Aorta (tissue), 5 donors: ENCODE data around the gene INS. TPM values are rescaled to one million over a fixed set of nuclear protein-coding genes. Genes with fewer than 3 reads are reported as not detected.
A peak's percentile ranks its signal among the peaks of the same experiment; 100 is the strongest.

Experiments used
- ATAC-seq: fragments of 200-7000 bp; cut with Tn5 transposase; one replicate; pipeline ENCODE4 v1.9.1; 2022; ENCODE audit warnings: moderate library complexity; ENCODE audit not compliant: low FRiP score
- DNase-seq, 2 donors: peaks; one replicate each; pipeline ENCODE4 v3.0.0-alpha.2; 2020
- H3K27ac ChIP-seq, 2 donors: one replicate each; pipeline ENCODE4 v1.5.1; 2013; ENCODE audit warnings: low read length in 2 of 2, mild to moderate bottlenecking in 2 of 2, moderate library complexity in 2 of 2, control low read depth in 1 of 2, inconsistent platforms in 1 of 2, low read depth in 1 of 2
- H3K27me3 ChIP-seq, 2 donors: one replicate each; pipeline ENCODE4 v1.6.1; 2013; ENCODE audit warnings: control low read depth in 1 of 2, low read length in 1 of 2, mild to moderate bottlenecking in 1 of 2, moderate library complexity in 1 of 2; ENCODE audit not compliant: insufficient read depth in 2 of 2, control insufficient read depth in 1 of 2
- H3K36me3 ChIP-seq, 2 donors: one replicate each; pipeline ENCODE4 v1.6.1; 2013; ENCODE audit warnings: control low read depth in 1 of 2, low read length in 1 of 2, mild to moderate bottlenecking in 1 of 2; ENCODE audit not compliant: insufficient read depth in 2 of 2, control insufficient read depth in 1 of 2
- H3K4me1 ChIP-seq, 2 donors: one replicate each; pipeline ENCODE4 v1.6.1; 2013; ENCODE audit warnings: low read length in 2 of 2, control low read depth in 1 of 2, mild to moderate bottlenecking in 1 of 2, moderate library complexity in 1 of 2; ENCODE audit not compliant: insufficient read depth in 2 of 2, control insufficient read depth in 1 of 2
- H3K4me3 ChIP-seq, 2 donors: one replicate each; pipeline ENCODE4 v1.5.1; 2013; ENCODE audit warnings: low read length in 2 of 2, control low read depth in 1 of 2, mild to moderate bottlenecking in 1 of 2
- H3K9me3 ChIP-seq: one replicate; pipeline ENCODE4 v1.6.1; 2013; ENCODE audit warnings: mild to moderate bottlenecking, low read length; ENCODE audit not compliant: control insufficient read depth
- WGBS, 2 donors: extraction: QIAGEN DNeasy Blood & Tissue Kit; methylation state at CpG; one replicate each; pipeline ENCODE4 v1.1.7; 2013; 5-methylcytosine and 5-hydroxymethylcytosine counted together
- intact Hi-C, 2 donors: fragments of 100-400 bp; cut with DNase I; formaldehyde crosslinking; loops; one replicate each; pipeline versions ENCODE4 v1.14.2 to v1.15.0; 2022
- microRNA-seq, 2 donors: library from miRNA; unstranded; fragments of <30 nt; microRNA quantifications; one replicate each; pipeline ENCODE4 v1.2.0, GENCODE V29; 2020
- polyA plus RNA-seq, 2 donors: library from polyadenylated mRNA; stranded (reverse); fragments of 200-250 nt; gene quantifications; one replicate each; pipeline ENCODE4 v1.2.3, GENCODE V29; 2013
- total RNA-seq, 2 donors: library from RNA; stranded (reverse); fragmentation: NEBNext Ultra II Directional; extraction: Animal tissue kit (Norgen Biotek cat#: 25700); gene quantifications; one replicate each; pipeline ENCODE4 v1.2.1, GENCODE V29; 2021
- donor health status: healthy with polysubstance abuse.
- donor health status: Bipolar disorder and iron deficiency.
- donor health status: DM: no; HTN: no; CAD: no.
- donor health status: DM: no; HTN: no; CAD: no.
- donor health status: DM: yes; HTN: yes; CAD: no.

The INS gene
- total and polyA plus RNA-seq, 4 donors, result 1.9 to 18.8 (median 9.6) TPM

DNA sequence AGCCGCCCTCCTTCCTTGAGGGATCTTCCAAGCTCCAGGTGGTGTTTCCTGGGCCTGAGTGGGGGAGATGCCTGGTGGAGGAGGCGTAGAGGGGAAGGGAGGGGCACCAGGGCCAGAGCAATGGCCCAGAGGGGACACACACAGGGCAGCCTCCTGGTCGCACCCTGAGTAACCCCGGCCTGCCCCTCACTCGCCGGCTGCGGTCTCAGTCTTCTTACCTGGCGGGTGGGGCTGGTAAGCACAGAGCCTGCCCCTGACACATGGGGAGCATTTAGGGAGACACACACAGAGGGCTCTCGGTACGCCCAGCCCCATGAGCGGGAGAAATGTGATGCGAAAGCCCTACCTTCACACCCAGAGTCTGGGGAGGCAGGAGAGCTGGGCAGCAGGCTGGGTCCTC is 45.7 kb downstream of the INS start:
- WGBS, 2 donors, result 97 to 98% methylated on average over 12 of the region's 12 CpGs
- ATAC-seq (no peak), DNase-seq (no peak)
- H3K27ac ChIP-seq, result no peak overlapping the region
- intact Hi-C loops, result no loop called here
- no peaks in the 10 kb centered on the region for H3K27me3 ChIP-seq
- no peaks in the 10 kb centered on the region for H3K4me1 ChIP-seq
- no peaks in the 10 kb centered on the region for H3K36me3 ChIP-seq
- H3K9me3 ChIP-seq, result peaks cover 5% of the 10 kb centered on the region
- no peak overlapping the region for H3K4me3 ChIP-seq

GRCh38 chr11:2114430-2115241 is 46.4 kb downstream of the INS start:
- Histone ChIP-seq H3K36me3 (no peaks in the 10 kb centered on the region), H3K9me3 (peaks cover 5% of the 10 kb centered on the region), H3K27me3 (no peaks in the 10 kb centered on the region), H3K4me1 (no peaks in the 10 kb centered on the region), H3K4me3 (no peak overlapping the region), H3K27ac (no peak overlapping the region)
- DNase-seq (peak; percentile 11 to 68), ATAC-seq (peak; percentile 11)
- WGBS, 2 donors, result 82% methylated on average over 32 of the region's 32 CpGs
- intact Hi-C loops, result no loop called here

DNA sequence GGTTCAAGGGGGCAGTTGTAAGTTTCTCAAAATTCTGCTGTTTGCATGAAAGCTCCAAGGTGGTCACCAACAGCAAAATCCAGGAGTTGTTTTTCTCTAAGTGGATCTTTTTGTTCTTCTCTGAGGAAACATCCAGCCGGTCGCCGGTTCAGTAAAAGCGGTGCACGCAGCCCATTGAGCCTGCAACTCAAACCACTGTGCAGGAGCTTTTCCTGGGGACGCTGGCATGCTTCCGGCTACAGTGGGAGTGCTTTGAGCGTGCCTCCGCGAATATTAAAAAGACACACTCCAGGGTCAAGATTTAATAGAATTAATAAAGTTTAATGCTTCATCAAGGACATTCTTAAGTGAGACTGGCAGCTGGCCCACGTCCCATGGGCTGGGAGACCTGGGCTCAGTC is 47.2 kb downstream of the INS start:
- Histone ChIP-seq H3K9me3 (peaks cover 5% of the 10 kb centered on the region), H3K4me3 (no peak overlapping the region), H3K27ac (no peak overlapping the region), H3K4me1 (no peaks in the 10 kb centered on the region), H3K27me3 (no peaks in the 10 kb centered on the region), H3K36me3 (no peaks in the 10 kb centered on the region)
- ATAC-seq (no peak), DNase-seq (no peak)
- WGBS, 2 donors, result 85 to 89% methylated on average over 11 of the region's 11 CpGs
- intact Hi-C loops, result no loop called here

GRCh38 chr11:2110521-2110920 is 50.5 kb downstream of the INS start:
- no peaks in the 10 kb centered on the region for H3K27me3 ChIP-seq
- WGBS, 2 donors, result 92 to 94% methylated on average over 12 of the region's 12 CpGs
- no peak for DNase-seq
- intact Hi-C loops, result no loop called here
- no peak overlapping the region for H3K4me3 ChIP-seq
- no peaks in the 10 kb centered on the region for H3K36me3 ChIP-seq
- no peak for ATAC-seq
- no peaks in the 10 kb centered on the region for H3K9me3 ChIP-seq
- H3K4me1 ChIP-seq, result no peaks in the 10 kb centered on the region
- H3K27ac ChIP-seq, result no peak overlapping the region

Small RNA genes within 50 kb of the gene (microRNA-seq; reads per million reads assigned to microRNA genes)
- gene MIR4686 (0 reads per million in 2 donors), gene MIR483 (76.3 to 127 reads per million in 2 donors)

Other genes starting within 250 kb of the INS start
- gene TNNT3, start 241.5 kb downstream of the INS start, total RNA-seq, result 10 to 100 TPM in 1 of 2 donors, 1 to 10 TPM in 1; 8.8 to 54.3 TPM
- 1 to 10 TPM; 3.4 to 3.9 TPM for gene TNNT3, start 241.5 kb downstream of the INS start, polyA plus RNA-seq
- gene MRPL23, start 213.9 kb downstream of the INS start, total RNA-seq, result 10 to 100 TPM; 23.4 to 43.9 TPM
- 100 to 1,000 TPM in 1 of 2 donors, 10 to 100 TPM in 1; 82.3 to 143 TPM for gene MRPL23, start 213.9 kb downstream of the INS start, polyA plus RNA-seq
- 1,000 to 10,000 TPM in 1 of 2 donors, 100 to 1,000 TPM in 1; 318 to 1,787 TPM for gene H19, start 163.4 kb downstream of the INS start, total RNA-seq
- 10 to 100 TPM in 1 of 2 donors, 1 to 10 TPM in 1; 4.5 to 18.0 TPM for gene H19, start 163.4 kb downstream of the INS start, polyA plus RNA-seq
- gene IGF2, start 21.8 kb downstream of the INS start, total RNA-seq, result 100 to 1,000 TPM in 1 of 2 donors, 10 to 100 TPM in 1; 83.5 to 620 TPM
- 1 to 10 TPM in 1 of 2 donors, under 1 TPM in 1; 0.67 to 1.8 TPM for gene IGF2, start 21.8 kb downstream of the INS start, polyA plus RNA-seq
- under 1 TPM in 1 of 2 donors, not detected in 1; 0.45 TPM for gene TH, start 10.6 kb upstream of the INS start, total RNA-seq
- gene TH, start 10.6 kb upstream of the INS start, polyA plus RNA-seq, result not detected
- gene ASCL2, start 109.4 kb upstream of the INS start, total RNA-seq, result 1 to 10 TPM in 1 of 2 donors, under 1 TPM in 1; 0.62 to 1.4 TPM
- not detected for gene ASCL2, start 109.4 kb upstream of the INS start, polyA plus RNA-seq
- 1 to 10 TPM; 1.4 to 2.1 TPM for gene C11orf21, start 140.7 kb upstream of the INS start, total RNA-seq
- gene C11orf21, start 140.7 kb upstream of the INS start, polyA plus RNA-seq, result under 1 TPM in 1 of 2 donors, not detected in 1; 0.46 TPM
- gene TSPAN32, start 140.8 kb upstream of the INS start, total RNA-seq, result 1 to 10 TPM in 1 of 2 donors, under 1 TPM in 1; 0.84 to 3.5 TPM
- 1 to 10 TPM in 1 of 2 donors, not detected in 1; 8.7 TPM for gene TSPAN32, start 140.8 kb upstream of the INS start, polyA plus RNA-seq
- 100 to 1,000 TPM; 538 to 620 TPM for gene CD81, start 216.1 kb upstream of the INS start, total RNA-seq
- 100 to 1,000 TPM; 363 to 784 TPM for gene CD81, start 216.1 kb upstream of the INS start, polyA plus RNA-seq
- 10 to 100 TPM; 35.2 to 44.3 TPM for gene TSSC4, start 239.5 kb upstream of the INS start, total RNA-seq
- gene TSSC4, start 239.5 kb upstream of the INS start, polyA plus RNA-seq, result 10 to 100 TPM; 42.9 to 64.4 TPM